Panc1 (cell line): ENCODE data around the gene MMP10.

ENCODE experiments used
- CTCF ChIP-seq: fragments of 450-650 bp; IDR thresholded peaks from 2 replicates; pipeline ENCODE4 v1.5.1; 2017; ENCODE audit warnings: mild to moderate bottlenecking
- POLR2AphosphoS5 ChIP-seq: IDR thresholded peaks from 2 replicates; pipeline ENCODE4 v1.6.1; 2012; ENCODE audit warnings: mild to moderate bottlenecking, low read depth, low read length, moderate library complexity
- SIN3A ChIP-seq: IDR thresholded peaks from 2 replicates; pipeline ENCODE4 v1.6.1; 2012; ENCODE audit warnings: low read depth, mild to moderate bottlenecking, low read length, moderate library complexity, borderline replicate concordance; ENCODE audit not compliant: insufficient read depth
- TCF7L2 ChIP-seq: IDR thresholded peaks from 2 replicates; pipeline ENCODE4 v1.6.1; 2011; ENCODE audit warnings: mild to moderate bottlenecking, low read depth, low read length, inconsistent platforms
- TF ChIP-seq, protein P1 (sequence below), 2 experiments: IDR thresholded peaks; 2 replicates each; pipeline ENCODE4 v1.6.1; 2011 to 2012; ENCODE audit warnings: low read depth in 2 of 2, control low read depth in 1 of 2, low read length in 1 of 2, mild to moderate bottlenecking in 1 of 2, moderate library complexity in 1 of 2; ENCODE audit not compliant: insufficient read depth in 1 of 2

GRCh38 chr11:102806296-102806695 lies 25.9 kb upstream of the MMP10 start:
- TF ChIP-seq CTCF (no peak), POLR2AphosphoS5 (no peak), TCF7L2 (no peak), SIN3A (no peak)
- TF ChIP-seq, protein P1, sequence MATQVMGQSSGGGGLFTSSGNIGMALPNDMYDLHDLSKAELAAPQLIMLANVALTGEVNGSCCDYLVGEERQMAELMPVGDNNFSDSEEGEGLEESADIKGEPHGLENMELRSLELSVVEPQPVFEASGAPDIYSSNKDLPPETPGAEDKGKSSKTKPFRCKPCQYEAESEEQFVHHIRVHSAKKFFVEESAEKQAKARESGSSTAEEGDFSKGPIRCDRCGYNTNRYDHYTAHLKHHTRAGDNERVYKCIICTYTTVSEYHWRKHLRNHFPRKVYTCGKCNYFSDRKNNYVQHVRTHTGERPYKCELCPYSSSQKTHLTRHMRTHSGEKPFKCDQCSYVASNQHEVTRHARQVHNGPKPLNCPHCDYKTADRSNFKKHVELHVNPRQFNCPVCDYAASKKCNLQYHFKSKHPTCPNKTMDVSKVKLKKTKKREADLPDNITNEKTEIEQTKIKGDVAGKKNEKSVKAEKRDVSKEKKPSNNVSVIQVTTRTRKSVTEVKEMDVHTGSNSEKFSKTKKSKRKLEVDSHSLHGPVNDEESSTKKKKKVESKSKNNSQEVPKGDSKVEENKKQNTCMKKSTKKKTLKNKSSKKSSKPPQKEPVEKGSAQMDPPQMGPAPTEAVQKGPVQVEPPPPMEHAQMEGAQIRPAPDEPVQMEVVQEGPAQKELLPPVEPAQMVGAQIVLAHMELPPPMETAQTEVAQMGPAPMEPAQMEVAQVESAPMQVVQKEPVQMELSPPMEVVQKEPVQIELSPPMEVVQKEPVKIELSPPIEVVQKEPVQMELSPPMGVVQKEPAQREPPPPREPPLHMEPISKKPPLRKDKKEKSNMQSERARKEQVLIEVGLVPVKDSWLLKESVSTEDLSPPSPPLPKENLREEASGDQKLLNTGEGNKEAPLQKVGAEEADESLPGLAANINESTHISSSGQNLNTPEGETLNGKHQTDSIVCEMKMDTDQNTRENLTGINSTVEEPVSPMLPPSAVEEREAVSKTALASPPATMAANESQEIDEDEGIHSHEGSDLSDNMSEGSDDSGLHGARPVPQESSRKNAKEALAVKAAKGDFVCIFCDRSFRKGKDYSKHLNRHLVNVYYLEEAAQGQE (IDR thresholded peaks at IDR 0.05; ENCODE audit: insufficient read depth in 1 of 2, low read depth in 2 of 2, low read length in 1 of 2), result no peak
